C4-2B (cell line): ENCODE measurements around the gene APBA3.

Experiments
- H3K27ac ChIP-seq: fragments of 450-650 bp; 2 replicates; pipeline ENCODE4 v1.5.1; 2017
- ZFX ChIP-seq: fragments of 450-650 bp; IDR thresholded peaks from 2 replicates; pipeline ENCODE4 v1.6.1; 2017
- TF ChIP-seq, protein P1 (sequence below): fragments of 450-650 bp; conservative IDR thresholded peaks from 2 replicates; pipeline ENCODE4 v1.5.1; 2017; ENCODE audit warnings: mild to moderate bottlenecking

The APBA3 gene, protein sequence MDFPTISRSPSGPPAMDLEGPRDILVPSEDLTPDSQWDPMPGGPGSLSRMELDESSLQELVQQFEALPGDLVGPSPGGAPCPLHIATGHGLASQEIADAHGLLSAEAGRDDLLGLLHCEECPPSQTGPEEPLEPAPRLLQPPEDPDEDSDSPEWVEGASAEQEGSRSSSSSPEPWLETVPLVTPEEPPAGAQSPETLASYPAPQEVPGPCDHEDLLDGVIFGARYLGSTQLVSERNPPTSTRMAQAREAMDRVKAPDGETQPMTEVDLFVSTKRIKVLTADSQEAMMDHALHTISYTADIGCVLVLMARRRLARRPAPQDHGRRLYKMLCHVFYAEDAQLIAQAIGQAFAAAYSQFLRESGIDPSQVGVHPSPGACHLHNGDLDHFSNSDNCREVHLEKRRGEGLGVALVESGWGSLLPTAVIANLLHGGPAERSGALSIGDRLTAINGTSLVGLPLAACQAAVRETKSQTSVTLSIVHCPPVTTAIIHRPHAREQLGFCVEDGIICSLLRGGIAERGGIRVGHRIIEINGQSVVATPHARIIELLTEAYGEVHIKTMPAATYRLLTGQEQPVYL

DNA sequence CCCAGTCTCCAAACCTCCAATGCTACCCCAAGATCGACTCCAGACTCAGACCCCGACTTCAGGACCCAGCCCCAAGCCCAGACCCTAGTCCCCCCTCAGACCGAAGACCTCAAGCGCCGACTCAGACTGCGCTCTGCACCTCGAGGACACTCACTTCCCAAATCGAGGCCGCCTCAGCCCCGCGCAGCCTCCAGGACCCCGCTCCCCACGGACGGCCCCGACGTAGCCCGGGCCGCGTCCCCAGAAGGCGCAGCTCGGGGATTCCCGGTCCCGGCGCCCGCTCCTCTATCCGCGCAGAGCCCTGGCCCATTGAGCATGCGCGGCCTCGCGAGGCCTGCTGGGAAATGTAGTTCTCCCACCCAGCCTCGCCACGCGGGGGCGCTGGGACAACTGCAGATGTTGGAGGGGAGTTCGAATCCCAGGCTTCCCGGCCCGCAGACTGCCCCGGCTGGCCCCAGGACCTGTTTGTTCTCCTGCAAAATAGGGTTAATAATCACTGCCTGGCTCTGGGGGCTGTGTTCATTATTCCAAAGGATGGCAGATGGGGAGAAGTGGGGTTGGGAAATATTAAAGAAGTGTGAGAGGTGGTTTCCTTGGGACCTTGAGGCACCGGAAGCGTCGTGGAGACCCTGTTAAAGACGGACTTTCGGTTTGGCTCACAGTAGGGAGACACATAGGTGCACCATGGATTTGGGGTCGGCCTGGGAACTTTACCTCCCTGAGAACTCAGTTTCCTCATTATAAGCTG, at the start of gene APBA3:
TSS of gene APBA3 (minus strand) at position 311 of the 748 bp plus-strand sequence. CDS start 1,428 bp downstream, outside the sequence.
- peak within 1 kb of the TSS; percentile 95 for H3K27ac ChIP-seq
- TF ChIP-seq, protein P1, sequence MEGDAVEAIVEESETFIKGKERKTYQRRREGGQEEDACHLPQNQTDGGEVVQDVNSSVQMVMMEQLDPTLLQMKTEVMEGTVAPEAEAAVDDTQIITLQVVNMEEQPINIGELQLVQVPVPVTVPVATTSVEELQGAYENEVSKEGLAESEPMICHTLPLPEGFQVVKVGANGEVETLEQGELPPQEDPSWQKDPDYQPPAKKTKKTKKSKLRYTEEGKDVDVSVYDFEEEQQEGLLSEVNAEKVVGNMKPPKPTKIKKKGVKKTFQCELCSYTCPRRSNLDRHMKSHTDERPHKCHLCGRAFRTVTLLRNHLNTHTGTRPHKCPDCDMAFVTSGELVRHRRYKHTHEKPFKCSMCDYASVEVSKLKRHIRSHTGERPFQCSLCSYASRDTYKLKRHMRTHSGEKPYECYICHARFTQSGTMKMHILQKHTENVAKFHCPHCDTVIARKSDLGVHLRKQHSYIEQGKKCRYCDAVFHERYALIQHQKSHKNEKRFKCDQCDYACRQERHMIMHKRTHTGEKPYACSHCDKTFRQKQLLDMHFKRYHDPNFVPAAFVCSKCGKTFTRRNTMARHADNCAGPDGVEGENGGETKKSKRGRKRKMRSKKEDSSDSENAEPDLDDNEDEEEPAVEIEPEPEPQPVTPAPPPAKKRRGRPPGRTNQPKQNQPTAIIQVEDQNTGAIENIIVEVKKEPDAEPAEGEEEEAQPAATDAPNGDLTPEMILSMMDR, result peak; percentile 88
- no peak for TF ChIP-seq ZFX

DNA sequence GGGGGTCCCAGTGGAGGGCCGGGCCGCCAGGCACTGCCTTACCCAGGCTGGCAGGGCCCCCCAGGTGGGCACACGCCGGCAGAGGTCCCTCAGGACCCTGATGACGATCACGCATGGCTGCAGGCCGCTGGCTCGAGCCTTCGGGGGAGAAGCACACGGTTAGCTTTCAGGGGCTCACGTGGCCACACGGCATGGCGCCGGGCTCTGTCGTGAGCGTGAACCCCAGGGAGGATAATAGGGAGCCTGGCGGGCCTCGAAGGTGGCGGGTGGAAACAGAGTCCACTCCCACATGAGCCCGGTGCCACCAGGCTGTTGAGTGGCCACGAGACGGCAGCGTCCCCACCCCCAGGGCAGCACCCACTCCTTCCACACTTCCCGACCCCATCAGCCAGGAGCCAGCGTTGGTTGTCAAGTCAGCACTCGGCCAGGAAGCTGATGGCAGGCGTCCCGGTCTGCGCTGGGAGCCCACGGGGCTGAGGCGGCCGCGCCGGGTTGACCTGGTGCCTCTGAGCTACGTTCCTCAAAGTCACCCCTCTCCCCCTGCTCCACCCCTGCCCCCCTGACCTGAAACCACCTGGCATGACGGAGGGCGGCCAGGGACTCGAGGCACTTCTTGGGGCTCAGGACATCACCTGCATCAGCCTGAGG, 49.3 kb upstream of the APBA3 start:
- TF ChIP-seq ZFX, result no peak
- H3K27ac ChIP-seq, result no peak overlapping the region

DNA sequence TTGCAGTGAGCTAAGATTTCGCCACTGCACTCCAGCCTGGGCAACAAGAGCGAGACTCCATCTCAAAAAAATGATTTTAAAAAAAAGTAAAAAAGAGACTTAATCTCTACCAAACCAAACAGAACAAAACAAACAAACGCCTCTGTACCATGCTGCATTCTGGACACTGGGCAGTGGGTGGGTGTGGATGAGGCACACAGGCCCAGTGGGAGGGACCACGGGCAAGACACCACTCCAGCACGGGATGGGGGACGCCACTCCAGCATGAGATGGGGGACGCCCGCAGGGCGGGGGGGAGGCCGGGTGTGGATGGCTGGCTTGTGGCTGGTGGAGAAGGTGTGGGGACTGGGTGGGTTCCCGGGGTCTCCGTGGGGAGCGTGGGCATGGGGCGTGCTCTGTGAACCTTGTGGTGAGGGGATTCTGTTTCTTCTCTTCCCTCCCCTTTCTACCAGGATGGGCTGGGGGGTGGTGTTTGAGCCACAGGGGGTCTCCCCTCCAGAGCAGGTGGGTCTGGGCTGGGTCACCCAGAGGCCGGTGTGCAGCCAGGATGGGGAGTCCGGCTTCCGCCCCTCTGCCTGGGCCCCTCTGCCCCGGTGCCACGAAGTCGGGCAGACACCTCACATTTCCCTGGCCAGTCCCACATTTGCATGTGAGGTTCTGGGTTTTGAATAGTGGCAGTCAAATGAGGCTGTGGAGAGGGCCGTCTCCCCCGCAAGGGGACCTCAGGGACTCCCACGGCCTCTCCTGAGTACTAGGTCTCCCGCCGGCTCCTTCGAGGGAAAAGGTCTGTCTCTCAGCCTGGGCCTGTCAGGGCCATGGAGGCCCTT, 48.6 kb upstream of the APBA3 start:
- H3K27ac ChIP-seq, result no peak overlapping the region
- no peak for TF ChIP-seq ZFX
- TF ChIP-seq, protein P1, result no peak

DNA sequence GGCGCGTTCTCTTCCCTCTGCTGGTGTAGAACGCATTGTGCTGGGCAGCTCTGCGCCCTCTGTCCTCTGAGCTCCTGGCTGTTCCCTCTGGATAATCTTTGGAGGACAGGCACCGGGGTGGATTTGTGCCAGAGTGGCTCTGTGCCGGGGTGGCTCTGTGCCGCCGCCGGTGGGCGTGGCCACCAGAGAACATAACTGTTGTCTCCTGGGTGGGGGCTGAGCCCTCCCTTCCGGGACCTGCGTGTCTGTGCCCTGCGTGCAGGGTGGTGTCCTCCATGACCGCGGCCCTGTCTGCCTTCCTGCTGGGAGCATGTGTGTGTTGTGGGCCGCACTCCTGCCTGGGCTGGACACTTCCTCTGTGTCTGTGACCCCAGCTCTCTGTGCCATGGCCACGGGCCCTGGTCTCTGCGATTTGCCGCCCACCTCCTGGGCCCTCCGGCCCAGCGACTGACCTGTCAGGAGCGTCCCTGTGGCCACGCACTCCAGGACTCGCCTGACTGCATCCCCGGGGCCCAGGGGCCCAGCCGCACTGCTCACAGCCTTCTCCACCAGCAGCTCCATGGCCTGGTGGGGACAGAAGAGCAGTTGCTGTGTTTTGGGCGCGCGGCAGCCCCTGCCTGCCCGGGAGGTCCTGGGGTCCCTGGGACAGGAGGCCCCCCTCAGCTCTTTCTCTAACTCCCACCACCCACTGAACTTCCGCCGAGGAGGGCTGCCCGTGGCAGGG, 47.1 kb upstream of the APBA3 start:
- TF ChIP-seq ZFX, result no peak
- TF ChIP-seq, protein P1, result no peak
- H3K27ac ChIP-seq, result 0 out of 2 replicates have a peak overlapping the region, but pooled peaks have one; percentile 9

DNA sequence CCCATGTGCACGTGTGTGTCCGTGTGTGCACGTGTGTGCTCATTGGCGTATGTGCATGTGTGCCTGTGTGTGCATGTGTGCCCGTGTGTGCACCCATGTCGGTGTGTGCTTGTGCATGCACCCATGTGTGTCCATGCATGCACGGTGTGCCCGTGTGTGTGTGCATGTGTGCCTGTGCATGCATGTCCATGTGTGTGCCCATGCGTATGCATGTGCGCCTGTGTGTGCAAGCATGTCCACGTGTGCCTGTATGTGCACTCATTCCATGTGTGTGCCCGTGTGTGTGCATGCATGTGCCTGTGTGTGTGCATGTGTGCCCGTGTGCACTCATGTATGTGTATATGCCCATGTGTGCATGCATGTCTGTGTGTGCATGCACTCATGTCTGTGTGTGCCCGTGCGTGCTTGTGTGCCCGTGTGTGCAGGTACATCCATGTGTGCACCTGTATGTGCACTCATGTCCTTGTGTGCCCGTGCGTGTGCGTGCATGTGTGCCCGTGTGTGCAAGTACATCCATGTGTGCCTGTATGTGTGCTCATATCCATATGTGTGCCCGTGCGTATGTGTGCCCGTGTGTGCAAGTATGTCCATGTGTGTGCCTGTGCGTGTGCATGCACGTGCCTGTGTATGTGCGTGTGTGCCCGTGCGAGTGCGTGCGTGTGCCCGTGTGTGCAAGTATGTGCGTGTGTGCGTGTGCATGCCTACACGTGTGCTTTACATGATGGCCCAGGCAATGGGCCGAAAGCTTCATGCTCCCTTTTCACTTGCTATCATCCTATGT, 46.3 kb upstream of the APBA3 start:
- H3K27ac ChIP-seq, result peak overlapping the region; percentile 9; the same call in 1 of the 2 replicates
- TF ChIP-seq, protein P1, result no peak
- no peak for TF ChIP-seq ZFX

DNA sequence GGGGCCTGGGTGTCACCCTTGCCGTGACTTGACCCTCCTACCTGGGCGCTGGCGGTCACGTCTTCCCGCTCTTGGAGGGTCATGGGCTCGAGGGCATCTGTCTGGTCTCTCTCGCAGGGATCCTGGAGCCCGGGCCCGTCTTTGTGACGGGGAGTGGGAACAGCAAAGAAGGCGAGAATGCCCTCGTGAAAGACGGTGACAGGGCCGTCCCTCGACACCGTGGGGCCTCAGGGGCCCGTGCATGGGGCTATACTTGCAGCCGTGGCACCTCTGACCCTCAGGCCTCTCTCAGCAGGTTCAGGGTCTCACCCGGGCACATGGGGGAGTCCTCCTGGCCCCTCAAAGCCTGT, 45.6 kb upstream of the APBA3 start:
- TF ChIP-seq, protein P1, result no peak
- no peak for TF ChIP-seq ZFX
- no peak overlapping the region for H3K27ac ChIP-seq
